GM21390 (cell line): ENCODE data around the gene KANTR.

Source experiments
- ATAC-seq: cut with Tn5 transposase; IDR thresholded peaks from one replicate; pipeline ENCODE4 v1.9.1; 2021; ENCODE audit not compliant: unreplicated experiment

KANTR gene, protein sequence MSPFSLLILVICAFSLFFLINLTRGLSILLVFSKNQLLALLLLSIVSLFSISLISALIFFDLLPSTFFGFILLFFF

GRCh38 chrX:53093748-53094581 is at the start of gene KANTR:
Gene KANTR (plus strand): TSS chrX:53094142. CDS start chrX:53124273, 30,131 bp downstream.
- ATAC-seq = peak; percentile 70

- ATAC-seq = no peak
These were observed 48.9 kb upstream of the KANTR start for GRCh38 chrX:53044995-53045394.

DNA sequence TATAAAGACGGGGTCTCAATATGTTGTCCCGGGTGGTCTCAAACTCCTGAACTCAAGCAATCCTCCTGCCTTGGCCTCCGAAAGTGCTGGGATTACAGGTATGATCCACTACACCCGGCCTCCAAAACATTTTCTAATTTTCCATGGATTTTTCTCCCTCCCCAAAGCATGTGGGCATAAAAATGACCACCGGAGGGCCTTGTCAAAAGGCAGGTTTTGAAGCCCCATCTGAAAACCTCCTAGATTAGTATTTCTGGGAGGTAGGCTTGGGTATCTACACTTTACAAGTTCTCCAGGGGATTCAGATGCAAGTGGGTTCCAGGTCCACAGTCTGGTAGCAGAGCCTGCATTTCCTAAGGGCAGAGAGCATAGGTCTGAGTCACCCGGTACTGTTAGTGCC is 46.7 kb upstream of the KANTR start:
- no peak for ATAC-seq

- no peak for ATAC-seq
These were observed 45.5 kb upstream of the KANTR start, which contains the start of gene GPR173 for GRCh38 chrX:53048169-53049126. Gene GPR173 (plus strand): TSS chrX:53048789. CDS start chrX:53076622, 27,833 bp downstream.

- no peak for ATAC-seq
These were observed 44.8 kb upstream of the KANTR start for GRCh38 chrX:53049127-53049517.

DNA sequence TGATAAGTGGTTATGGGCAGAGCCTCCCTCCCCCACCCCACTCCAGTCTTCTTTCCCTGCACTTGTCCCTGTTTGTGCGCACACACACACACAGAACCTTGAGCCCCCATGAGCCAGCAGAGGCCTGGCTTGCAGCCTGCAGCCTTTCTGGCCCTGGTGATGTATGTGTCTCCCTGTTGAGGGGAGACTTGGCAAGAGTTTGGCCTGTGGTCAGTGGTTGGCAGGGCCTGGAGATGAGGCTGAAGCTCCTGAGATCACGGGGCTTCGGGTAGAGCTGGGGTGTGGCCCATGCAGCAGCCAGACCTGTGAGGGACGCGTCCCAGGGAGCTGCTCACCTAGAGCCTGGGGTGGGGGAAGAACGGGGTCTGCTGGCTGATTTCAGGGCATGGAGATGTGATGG is 43.1 kb upstream of the KANTR start:
- no peak for ATAC-seq

DNA sequence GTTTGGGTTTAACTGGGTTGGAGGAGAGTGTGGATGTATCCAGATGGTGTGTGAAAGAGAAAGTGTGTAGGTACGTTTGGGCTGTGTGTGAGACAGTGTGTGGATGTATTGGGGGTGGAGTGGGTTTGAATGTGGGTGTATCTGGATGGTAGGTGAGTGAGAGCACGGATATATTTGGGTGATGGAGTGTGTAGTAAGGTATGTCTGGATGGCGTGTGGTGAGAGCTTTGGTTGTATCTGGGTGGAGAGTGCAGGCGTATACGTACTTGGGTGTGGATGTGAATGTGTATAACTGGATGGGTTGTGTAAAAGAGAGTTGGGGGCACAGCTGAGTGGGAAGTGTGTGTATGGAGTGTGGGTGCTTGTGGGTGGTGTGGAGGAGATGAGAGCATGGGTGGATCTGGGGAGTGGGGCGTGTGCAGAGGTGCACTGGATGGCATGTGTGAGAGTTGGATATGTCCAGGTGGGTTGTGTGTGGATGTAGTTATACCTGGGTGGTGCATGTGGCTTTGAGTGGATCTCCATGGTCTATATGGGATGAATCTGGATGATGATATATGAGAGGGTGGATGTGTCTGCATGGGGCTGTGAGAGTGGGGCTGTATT is 38.6 kb upstream of the KANTR start:
- no peak for ATAC-seq

GRCh38 chrX:53056292-53056691 is 37.6 kb upstream of the KANTR start:
- ATAC-seq = no peak

DNA sequence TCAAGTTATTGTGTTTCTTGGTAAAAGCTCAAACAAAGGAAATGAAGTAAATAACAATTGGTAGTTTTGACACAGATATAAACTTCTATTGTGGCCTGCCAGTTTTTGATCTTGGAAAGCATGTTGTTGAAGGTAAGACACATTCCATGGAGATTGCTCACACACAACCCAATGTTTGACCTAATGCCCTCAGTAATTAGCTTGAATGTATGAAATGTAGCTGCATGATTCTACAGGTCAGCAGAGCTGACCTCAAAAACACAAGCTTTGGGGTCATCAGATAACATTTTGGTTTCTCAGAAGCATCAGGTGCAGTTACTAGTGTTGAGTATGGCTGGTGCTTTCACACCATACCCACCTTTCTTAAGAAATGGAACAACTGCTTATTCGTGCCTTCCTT is 28.8 kb upstream of the KANTR start:
- no peak for ATAC-seq

GRCh38 chrX:53071064-53071463 is 22.9 kb upstream of the KANTR start:
- no peak for ATAC-seq

DNA sequence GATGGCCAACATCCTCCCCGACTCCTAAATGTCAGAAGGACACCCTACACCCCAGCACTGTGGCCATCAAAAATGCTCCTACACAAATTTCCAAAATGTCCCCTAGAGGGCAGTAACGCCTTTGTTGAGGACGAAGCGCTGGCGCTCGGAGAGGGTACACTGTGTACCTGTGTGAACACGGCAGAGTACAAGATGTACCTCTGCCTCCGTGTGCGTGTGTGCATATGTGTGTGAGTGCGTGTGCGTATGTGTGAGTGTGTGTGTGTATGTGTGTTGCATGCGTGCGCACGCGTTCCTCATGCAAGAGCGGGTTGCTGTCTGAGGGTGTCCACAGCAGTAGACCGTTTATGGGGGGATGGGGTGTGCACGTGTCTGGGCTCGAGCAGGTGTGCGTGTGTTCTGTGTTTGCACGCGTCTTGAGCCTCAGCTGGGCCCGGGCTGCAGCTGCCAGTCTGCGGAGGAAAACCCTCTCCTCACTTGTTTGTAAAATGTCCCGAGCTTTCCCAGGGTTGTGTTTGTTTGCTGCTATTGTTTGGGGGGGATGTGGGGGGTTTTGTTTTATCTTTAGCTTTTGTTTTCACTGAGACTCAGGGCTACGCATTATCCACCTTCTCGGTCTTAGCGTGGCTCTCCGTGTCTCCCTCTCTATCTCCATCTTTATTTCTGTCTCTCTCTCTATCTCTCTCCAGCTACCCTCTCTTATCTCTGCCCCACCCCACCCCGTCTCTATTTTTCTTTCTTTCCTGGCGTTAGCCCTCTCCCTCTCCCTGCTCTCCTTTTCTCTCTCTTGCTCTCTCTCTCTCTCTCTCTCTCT is 22.1 kb upstream of the KANTR start:
- ATAC-seq = peak; percentile 78

DNA sequence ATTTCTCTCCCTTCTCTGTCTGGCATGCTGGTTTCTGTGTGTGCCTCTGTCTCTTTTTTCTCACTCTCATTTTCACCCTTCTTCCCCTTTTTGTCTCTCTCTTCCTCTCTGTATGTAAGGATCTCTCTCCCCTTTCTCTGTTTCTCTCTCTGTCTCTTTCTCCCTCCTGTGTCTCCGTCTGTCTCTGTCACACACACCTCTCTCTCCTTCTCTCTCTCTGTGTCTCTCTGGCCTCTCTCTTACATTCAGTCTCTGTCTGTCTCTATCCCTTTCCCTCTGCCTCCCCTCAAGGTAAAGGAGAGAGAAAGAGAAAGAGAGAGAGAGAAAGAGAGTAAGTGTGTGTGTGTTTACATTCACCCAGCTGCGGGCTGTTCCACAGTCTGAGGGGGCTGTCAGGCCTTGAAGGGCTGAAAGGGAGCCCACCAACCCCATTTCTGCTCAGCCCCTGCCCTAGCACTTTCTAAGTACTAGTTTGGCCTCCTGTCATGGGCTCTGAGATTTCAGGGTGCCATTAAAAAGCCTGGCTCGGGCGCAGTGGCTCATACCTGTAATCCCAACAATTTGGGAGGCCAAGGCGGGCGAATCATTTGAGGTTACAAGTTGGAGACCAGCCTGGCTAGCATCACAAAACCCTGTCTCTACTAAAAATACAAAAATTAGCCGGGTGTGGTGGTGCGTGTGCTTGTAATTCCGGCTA is 21.4 kb upstream of the KANTR start:
- peak; percentile 42 for ATAC-seq

- ATAC-seq = no peak
These were observed 20.8 kb upstream of the KANTR start for GRCh38 chrX:53073115-53073586.

- no peak for ATAC-seq
These were observed 18.9 kb upstream of the KANTR start for GRCh38 chrX:53075011-53075410.

GRCh38 chrX:53076671-53077070 is 17.3 kb upstream of the KANTR start:
- ATAC-seq = no peak

DNA sequence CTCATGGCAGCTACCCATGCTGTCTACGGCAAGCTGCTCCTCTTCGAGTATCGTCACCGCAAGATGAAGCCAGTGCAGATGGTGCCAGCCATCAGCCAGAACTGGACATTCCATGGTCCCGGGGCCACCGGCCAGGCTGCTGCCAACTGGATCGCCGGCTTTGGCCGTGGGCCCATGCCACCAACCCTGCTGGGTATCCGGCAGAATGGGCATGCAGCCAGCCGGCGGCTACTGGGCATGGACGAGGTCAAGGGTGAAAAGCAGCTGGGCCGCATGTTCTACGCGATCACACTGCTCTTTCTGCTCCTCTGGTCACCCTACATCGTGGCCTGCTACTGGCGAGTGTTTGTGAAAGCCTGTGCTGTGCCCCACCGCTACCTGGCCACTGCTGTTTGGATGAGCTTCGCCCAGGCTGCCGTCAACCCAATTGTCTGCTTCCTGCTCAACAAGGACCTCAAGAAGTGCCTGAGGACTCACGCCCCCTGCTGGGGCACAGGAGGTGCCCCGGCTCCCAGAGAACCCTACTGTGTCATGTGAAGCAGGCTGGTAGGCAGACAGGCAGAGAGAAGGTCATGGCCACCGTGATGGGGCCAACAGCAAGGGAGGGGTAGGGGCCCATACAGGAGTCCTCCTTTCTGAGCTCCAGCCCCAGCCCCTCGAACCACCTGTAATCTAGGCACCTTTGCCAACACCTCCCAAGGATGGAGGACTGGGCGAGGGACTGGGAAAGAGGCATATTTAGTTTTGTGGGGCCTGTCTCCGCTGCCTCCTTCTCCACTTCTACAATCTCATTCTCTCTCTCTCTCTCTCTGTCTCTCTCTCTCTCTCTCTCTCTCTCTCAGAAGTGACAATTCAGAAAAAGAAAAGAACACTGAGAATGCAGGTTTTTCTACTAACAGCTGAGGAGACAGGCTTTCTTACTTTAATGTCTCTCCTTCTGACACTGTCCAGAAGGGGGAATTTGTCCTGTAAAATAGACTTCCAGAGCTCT is 16.4 kb upstream of the KANTR start:
- no peak for ATAC-seq

DNA sequence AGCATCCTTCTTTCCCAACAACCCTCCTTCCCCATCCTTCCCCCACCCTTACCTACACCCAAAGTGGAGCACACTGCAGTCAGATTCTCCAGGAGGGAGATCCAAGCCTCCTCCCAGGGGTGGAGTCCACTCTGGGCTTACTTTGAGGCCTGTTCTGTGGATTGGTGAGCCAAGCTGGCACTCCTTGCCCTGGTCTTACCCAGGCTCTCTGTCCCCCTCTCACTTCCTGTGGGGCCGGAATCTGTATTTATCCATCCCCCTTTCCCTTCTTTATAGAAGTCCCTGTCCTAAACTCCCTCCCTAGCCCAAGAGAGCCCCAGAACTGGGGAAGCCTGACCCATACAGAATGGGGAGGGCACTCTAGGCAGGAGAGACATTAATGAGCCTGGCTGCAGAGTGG is 15.0 kb upstream of the KANTR start:
- no peak for ATAC-seq
